Measurements from ENCODE around the gene RGS14. TPM values are rescaled to one million over a fixed set of nuclear protein-coding genes. Genes with fewer than 3 reads are reported as not detected.
A peak's percentile ranks its signal among the peaks of the same experiment; 100 is the strongest.

Gene RGS14, protein sequence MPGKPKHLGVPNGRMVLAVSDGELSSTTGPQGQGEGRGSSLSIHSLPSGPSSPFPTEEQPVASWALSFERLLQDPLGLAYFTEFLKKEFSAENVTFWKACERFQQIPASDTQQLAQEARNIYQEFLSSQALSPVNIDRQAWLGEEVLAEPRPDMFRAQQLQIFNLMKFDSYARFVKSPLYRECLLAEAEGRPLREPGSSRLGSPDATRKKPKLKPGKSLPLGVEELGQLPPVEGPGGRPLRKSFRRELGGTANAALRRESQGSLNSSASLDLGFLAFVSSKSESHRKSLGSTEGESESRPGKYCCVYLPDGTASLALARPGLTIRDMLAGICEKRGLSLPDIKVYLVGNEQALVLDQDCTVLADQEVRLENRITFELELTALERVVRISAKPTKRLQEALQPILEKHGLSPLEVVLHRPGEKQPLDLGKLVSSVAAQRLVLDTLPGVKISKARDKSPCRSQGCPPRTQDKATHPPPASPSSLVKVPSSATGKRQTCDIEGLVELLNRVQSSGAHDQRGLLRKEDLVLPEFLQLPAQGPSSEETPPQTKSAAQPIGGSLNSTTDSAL
- 13.5 to 16.1 TPM (median 14.1 TPM) in 3 replicates for total RNA-seq

DNA sequence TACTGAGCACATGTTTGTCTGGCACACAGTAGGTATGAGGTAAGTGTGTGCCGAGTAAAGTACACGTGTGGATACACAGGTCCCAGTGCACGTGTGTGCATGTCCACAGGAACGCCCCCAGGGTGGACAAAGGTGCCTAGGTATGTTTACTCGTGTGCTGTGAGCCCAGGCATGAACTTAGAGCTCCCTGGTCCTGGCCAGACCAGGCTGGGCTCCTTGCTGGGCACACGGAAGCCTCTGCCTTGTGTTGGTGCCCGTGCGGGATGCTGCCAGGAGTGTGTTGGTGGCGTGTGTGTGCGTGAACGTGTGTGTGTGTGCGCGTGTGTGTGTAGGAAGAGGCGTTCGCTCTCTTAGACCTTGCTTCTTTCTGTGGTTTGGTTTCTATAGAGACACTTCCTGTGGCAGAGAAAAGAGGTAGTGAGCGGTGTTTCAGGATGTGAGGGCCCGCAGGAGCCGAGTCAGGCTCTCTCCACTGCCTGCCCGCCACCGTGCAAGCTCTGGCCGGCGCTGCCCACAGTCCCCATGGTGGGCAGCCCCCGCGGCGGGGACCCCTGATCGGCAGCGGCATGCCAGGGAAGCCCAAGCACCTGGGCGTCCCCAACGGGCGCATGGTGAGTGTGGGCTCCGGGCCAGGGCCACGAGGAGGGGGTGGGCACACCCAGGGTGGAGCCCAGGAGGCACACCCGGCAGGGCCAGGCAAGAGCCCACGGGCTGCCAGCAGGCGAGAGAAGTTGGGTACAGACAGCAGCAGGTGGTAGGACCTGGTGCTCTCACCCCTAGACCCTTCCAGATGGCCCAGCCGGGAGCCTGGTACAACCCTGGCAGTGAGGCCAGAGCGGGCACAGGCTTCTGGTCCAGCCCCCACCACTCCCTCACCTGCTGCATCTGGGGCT lies at the start of gene RGS14:
TSS of gene RGS14 (plus strand) at position 466 of the 893 bp plus-strand sequence. CDS start at position 567, 101 bp downstream.
- no peak for DNase-seq (ENCODE audit: low spot score in 2 of 2, unreplicated experiment in 2 of 2)
- TF ChIP-seq, protein P1, sequence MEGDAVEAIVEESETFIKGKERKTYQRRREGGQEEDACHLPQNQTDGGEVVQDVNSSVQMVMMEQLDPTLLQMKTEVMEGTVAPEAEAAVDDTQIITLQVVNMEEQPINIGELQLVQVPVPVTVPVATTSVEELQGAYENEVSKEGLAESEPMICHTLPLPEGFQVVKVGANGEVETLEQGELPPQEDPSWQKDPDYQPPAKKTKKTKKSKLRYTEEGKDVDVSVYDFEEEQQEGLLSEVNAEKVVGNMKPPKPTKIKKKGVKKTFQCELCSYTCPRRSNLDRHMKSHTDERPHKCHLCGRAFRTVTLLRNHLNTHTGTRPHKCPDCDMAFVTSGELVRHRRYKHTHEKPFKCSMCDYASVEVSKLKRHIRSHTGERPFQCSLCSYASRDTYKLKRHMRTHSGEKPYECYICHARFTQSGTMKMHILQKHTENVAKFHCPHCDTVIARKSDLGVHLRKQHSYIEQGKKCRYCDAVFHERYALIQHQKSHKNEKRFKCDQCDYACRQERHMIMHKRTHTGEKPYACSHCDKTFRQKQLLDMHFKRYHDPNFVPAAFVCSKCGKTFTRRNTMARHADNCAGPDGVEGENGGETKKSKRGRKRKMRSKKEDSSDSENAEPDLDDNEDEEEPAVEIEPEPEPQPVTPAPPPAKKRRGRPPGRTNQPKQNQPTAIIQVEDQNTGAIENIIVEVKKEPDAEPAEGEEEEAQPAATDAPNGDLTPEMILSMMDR (IDR thresholded peaks at IDR 0.05; ENCODE audit: unreplicated experiment) = no peak
- Mint-ChIP-seq H3K27ac (no peak within 1 kb of the TSS), H3K9me3 (peaks cover 9% of the 10 kb centered on the region), H3K27me3 (ENCODE audit: low read depth) (peaks cover 32% of the 10 kb centered on the region), H3K4me1 (peaks cover 6% of the 10 kb centered on the region), H3K36me3 (no peaks in the 10 kb centered on the region), H3K4me3 (no peak within 1 kb of the TSS)

DNA sequence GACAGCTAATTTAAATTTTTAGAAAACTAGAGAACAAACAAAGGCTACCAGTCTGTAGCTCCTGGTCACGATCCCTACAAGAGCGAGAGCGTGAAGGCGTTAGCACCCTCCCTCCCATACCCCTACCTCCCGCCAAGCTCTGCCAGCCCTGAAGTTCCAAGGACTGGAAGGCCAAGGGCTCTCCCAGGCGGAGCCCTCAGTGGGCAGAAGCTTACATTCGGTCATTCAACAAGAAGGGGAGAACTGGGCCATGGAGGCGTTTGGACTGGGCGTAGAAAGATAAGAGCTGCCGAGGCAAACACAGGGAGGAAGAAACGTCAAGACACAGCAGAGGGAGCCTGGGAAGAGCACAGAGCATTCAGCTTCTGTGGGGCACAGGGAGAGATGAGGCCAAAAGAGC lies 49.0 kb upstream of the RGS14 start:
- H3K9me3 Mint-ChIP-seq = no peaks in the 10 kb centered on the region
- peak overlapping the region; percentile 36 for H3K27ac Mint-ChIP-seq
- H3K4me3 Mint-ChIP-seq = no peak overlapping the region
- H3K27me3 Mint-ChIP-seq (ENCODE audit: low read depth) = no peaks in the 10 kb centered on the region
- TF ChIP-seq, protein P1 (IDR thresholded peaks at IDR 0.05; ENCODE audit: unreplicated experiment) = no peak
- no peak for DNase-seq (ENCODE audit: low spot score in 2 of 2, unreplicated experiment in 2 of 2)
- peaks cover 10% of the 10 kb centered on the region for H3K36me3 Mint-ChIP-seq
- H3K4me1 Mint-ChIP-seq = peaks cover 28% of the 10 kb centered on the region

DNA sequence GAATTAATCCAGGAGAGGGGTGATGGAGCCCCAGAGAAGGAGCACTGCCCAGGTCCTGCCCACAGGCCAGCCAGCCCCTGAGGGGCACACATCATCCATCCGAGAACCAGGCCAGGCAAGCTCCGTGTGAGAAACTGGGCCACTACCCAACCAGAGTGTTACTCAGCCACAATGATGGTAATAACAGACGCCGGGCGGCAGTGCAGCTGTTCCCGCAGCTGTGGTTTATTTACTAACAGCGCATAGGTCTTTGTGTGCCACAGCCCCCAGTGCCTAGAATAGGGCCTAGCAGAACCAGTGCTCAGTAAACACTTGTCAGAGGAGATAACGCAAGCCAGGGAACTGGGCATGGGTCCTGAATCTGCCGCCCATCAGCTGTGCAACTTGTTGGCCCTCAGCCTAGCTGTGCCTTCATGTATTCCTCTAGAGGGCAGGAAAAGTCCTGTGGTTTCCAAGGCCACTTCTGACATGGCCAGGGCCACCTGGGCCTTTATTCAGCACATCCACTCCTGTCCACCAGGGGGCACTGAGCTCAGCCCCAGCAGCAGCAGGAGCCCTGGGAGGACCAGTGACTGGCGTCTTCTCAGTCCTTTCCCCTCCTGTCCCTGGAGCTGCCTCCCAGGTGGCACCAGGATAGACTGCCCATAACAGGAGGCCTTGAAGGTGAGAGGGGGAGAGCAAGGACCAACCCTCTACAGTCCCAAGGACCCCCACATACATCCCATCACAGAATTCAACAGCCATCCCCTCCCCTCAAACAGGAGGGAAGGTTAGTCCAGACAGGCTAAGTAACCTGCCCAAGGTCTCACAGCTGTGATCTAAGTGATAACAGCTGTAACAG lies 48.2 kb upstream of the RGS14 start:
- peaks cover 21% of the 10 kb centered on the region for H3K4me1 Mint-ChIP-seq
- H3K27me3 Mint-ChIP-seq (ENCODE audit: low read depth) = no peaks in the 10 kb centered on the region
- H3K36me3 Mint-ChIP-seq = peaks cover 10% of the 10 kb centered on the region
- H3K9me3 Mint-ChIP-seq = no peaks in the 10 kb centered on the region
- peak overlapping the region; percentile 55 for H3K4me3 Mint-ChIP-seq
- H3K27ac Mint-ChIP-seq = no peak overlapping the region
- TF ChIP-seq, protein P1 (IDR thresholded peaks at IDR 0.05; ENCODE audit: unreplicated experiment) = peak; percentile 81
- peak in 1 of 2 experiments; percentile 78 for DNase-seq (ENCODE audit: low spot score in 2 of 2, unreplicated experiment in 2 of 2)

DNA sequence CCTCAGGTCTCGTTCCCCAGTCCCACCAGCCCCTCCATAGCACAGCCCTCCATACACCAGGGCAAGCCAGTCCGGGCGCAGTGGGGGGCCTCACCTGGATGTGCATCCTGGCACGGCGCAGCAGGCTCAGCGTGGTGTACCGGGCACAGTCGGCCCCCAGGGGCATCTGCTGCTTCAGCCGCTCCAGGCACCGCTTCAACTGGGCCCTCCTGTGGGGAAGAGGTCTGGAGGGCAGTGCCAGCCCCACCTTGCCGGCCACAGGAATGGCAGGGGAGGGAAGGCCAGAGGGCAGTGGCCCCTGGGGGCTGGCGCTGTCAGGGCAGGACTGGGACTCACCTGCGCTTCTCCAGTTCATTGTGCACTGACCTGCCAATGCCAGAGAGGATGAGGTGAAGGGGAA lies 47.4 kb upstream of the RGS14 start:
- DNase-seq (ENCODE audit: low spot score in 2 of 2, unreplicated experiment in 2 of 2) = no peak
- peaks cover 17% of the 10 kb centered on the region for H3K4me1 Mint-ChIP-seq
- TF ChIP-seq, protein P1 (IDR thresholded peaks at IDR 0.05; ENCODE audit: unreplicated experiment) = no peak
- H3K9me3 Mint-ChIP-seq = no peaks in the 10 kb centered on the region
- peaks cover 10% of the 10 kb centered on the region for H3K36me3 Mint-ChIP-seq
- peak overlapping the region; percentile 79 for H3K4me3 Mint-ChIP-seq
- H3K27ac Mint-ChIP-seq = no peak overlapping the region
- H3K27me3 Mint-ChIP-seq (ENCODE audit: low read depth) = no peaks in the 10 kb centered on the region
